Amniotic stem cell (primary cell): ENCODE data around the gene PTCD2.

Source experiments
- DNase-seq: peaks from one replicate; lab custom pipeline; 2025; lab: John Stamatoyannopoulos, UW

The PTCD2 gene

DNA sequence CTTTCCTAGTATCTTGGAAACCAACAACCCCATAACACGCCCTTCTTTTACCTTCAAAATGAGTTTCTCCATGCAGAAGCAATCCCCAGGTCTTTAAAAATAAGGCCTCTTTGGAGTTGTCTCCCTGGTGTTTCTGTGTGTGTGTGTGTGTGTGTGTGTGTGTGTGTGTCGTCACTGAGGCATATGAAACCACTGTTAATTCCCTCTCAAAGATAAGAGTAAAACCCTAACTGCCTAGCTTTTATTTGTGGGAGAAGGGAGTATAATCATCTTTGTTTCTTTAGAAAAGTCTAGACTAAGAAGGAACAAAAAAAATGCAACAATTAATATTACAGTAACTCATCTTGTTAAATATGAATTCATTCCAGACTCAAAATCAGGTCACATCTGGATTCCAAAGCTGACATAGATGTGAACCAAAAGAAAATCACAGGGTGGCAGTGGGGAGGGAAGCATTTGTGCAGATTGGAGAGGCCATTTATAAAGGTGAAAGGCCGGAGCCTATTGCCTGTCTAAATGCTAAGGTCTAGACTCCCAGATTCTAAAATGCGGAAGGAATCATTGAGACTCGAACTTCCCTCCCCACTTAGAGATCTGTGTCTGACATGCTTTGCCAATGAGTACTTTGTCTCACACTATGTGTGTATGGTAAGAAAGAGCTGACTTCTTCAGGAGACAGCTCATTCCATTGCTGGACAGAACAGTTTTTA is 95.6 kb downstream of the PTCD2 start:
- no peak for DNase-seq

GRCh38 chr5:72417333-72418062 is 97.3 kb downstream of the PTCD2 start:
- no peak for DNase-seq
